GM21528 (cell line): ENCODE results near the gene HMCN2.

Source experiments
- ATAC-seq: cut with Tn5 transposase; IDR thresholded peaks from one replicate; pipeline ENCODE4 v1.9.1; 2021; ENCODE audit warnings: mild to moderate bottlenecking, moderate library complexity; ENCODE audit not compliant: unreplicated experiment, low FRiP score

The HMCN2 gene

DNA sequence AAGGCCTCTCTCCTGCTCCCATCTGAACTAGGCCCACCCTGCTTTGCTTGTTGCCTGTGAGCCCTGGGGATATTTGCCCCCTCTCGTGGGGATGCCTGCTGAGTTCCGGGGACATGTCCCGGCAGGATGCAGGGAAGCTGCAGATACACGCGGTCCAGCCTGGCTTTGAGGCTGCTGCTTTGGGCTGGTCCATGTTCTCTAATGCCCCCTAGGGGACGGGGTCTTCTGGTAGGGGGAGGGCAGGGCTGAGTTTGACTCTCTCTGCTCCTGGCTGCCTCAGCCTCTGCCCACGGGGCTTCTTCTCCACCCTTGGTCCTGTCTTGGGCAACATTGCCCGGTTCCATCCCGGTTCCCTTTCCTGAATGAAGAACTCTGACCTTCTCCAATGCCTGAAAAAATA lies 94.3 kb downstream of the HMCN2 start:
- no peak for ATAC-seq

GRCh38 chr9:130360672-130361071 lies 95.1 kb downstream of the HMCN2 start:
- ATAC-seq: no peak

GRCh38 chr9:130361873-130362362 lies 96.4 kb downstream of the HMCN2 start:
- ATAC-seq: no peak

- ATAC-seq: no peak
Measured at GRCh38 chr9:130362691-130363090, 97.1 kb downstream of the HMCN2 start.

DNA sequence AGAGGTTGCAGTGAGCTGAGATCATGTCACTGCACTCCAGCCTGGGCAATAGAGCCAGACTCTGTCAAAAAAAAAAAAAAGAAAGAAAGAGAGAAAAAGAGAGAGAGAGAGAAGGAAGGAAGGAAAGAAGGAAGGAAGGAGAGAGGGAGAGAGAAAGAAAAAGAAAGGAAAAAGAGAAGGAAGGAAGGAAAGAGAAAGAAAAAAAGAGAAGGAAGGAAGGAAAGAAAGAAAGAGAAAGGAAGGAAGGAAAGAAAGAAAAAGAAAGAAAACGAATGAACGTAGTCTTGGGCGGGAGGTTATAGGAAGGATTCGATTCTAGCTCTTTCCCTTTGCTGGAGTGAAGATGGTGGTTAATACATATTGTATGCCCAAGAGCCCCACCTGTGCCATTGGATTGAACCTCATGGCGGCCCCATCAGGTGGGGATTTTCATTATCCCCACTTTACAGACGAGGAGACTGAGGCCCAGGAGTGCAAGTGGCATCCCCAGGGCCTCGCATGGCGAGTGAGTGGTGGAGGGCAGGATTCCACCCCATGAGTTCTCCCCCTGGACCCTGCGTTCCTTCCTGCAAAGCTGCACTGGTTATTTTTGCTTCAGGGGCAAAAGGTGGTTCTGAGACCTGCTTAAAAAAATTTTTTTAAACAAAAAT lies 98.3 kb downstream of the HMCN2 start:
- ATAC-seq: no peak

GRCh38 chr9:130364619-130365322 lies 99.2 kb downstream of the HMCN2 start:
- no peak for ATAC-seq

- no peak for ATAC-seq
Measured at GRCh38 chr9:130365323-130365721, 99.8 kb downstream of the HMCN2 start.

GRCh38 chr9:130366072-130366471 lies 100.5 kb downstream of the HMCN2 start:
- no peak for ATAC-seq

DNA sequence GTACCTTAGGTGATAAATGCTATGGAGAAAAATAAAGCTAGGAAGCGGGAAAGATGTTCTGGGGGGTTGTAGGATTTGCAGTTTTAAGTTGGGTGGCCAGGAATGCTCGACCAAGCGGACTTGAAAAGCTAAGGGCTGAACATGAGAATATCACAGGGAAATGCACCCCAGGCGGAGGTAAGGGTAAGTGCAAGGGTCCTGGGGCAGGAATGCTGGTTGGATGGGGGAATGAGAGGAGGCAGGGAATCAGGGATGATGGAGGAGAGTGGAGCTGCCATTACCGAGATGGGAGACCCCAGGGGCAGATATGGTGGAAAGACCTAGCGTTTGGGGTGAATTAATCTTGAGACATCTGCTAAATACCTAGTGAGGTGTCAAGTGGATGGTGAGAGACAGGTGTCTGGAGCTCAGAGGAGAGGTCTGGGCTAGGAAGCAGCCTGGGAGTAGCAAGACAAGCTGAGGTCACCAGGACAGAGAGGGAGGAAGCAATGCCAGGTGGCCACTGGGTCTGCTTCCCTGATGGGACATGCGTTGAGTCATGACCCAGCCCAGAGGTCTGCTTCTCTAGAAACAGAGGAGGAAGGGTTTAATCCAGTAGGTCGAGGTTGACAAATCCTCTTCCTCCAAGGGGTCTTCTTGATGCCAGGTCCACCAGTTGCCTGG lies 101.5 kb downstream of the HMCN2 start:
- ATAC-seq: no peak

DNA sequence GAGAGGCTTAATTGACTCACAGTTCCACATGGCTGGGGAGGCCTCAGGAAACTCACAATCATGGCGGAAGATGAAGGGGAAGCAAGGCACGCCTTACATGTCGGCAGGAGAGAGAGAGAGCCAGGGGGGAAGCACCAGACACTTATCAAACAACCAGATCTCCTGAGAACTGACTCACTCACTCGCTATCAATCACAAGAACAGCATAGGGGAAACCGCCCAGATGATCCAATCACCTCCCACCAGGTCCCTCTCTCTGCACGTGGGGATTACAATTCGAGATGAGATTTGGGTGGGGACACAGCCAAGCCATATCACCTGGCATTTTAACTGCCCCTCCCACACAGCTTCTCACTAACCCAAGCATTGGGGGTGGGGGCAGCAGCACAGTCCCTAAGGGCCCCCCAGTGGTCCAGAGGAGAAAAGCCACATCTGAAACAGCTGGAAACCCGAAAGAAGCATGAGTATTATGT lies 103.1 kb downstream of the HMCN2 start:
- ATAC-seq: no peak

GRCh38 chr9:130370226-130370625 lies 104.7 kb downstream of the HMCN2 start:
- ATAC-seq: no peak

DNA sequence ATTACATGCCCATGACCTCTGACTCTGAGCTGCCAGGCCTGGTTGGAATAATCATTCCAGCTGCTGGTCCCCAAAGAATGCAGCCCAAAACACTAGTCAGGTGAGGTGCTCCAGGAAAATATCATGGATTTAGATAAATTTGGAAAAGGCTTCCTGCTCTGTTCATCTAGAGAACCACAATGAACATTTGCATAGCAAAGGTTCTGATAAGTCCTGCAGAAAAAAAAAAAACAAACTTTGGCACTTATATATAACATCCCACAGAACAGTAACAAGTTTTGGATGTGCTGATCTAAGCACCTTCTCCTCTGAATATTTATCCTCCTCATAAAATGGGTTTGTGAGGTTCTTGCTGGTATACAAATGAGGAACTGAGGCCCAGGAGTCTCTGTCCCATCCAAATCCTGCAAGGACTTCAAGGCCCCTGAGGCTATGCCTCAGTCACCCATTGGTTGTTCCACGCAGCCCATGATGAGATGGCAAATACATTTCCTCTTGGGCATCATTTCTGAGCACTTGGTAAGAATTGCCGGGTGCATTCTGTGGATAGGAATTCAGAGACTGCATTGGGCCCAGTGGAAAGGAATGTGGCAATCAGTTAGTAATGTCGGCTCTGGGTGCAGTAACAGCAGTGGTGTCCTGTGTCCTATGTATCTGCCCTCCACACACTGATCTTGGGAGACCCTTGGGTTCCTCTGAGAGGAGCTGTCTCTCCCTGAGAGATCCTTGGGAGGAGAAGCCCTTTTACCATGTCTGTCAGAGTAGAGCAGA lies 105.8 kb downstream of the HMCN2 start:
- no peak for ATAC-seq

- no peak for ATAC-seq
Measured at GRCh38 chr9:130372057-130372456, 106.5 kb downstream of the HMCN2 start.

DNA sequence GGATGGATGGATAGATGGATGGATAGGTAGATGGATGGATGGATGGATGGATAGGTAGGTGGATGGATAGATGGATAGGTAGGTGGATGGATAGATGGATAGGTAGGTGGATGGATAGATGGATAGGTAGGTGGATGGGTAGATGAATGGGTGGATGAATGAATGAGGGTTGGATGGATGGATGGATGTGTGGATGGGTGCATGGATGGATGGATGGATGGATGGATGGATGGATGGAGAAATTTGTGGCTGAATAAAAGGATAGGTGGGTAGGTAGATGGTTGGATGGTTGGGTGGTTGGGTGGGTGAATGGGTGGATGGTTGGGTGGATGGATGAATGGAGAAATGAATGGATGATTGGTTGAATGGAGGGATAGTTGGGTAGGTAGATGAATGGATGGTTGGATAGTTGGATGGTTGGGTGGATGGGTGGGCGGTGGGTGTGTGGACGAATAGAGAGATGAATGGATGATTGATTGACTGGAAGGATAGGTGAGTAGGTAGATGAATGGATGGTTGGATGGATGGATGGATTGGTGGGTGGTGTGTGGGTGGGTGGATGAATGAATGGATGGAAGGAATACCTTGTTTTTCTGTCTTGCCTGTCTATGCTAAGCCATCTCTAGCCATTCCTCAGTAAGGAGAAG lies 108.2 kb downstream of the HMCN2 start:
- ATAC-seq: no peak

DNA sequence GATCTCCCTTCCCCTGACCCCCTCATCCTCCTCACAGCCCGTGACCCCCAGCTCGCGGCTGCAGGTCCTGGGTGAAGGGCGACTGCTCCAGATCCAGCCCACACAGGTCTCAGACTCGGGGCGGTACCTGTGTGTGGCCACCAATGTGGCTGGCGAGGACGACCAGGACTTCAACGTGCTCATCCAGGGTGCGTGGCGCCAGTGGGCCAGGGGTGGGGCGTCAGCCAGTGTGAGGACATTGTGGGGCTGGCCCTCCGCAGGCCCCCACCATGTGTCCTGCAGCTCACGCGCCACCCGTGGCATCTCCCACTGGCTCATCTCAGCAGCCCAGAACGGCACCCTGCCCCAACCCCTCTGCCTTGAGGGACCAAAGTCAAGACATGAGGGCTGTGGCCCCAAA lies 112.1 kb downstream of the HMCN2 start:
- no peak for ATAC-seq

GRCh38 chr9:130378875-130379648 lies 113.5 kb downstream of the HMCN2 start:
- no peak for ATAC-seq

DNA sequence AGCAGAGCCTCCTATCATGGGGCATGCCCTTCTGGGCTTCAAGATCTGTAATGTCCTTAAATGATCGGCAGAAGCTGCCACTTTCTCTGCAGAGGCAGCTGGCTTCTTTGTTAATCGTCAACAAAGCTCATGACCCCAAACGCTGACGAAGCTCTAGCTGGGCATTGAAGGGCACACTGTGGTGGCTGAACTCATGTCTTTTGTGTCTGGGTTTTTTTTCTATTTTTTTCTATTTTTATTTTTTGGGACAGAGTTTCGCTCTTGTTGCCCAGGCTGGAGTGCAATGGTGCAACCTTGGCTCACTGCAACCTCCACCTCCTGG lies 114.0 kb downstream of the HMCN2 start:
- no peak for ATAC-seq

DNA sequence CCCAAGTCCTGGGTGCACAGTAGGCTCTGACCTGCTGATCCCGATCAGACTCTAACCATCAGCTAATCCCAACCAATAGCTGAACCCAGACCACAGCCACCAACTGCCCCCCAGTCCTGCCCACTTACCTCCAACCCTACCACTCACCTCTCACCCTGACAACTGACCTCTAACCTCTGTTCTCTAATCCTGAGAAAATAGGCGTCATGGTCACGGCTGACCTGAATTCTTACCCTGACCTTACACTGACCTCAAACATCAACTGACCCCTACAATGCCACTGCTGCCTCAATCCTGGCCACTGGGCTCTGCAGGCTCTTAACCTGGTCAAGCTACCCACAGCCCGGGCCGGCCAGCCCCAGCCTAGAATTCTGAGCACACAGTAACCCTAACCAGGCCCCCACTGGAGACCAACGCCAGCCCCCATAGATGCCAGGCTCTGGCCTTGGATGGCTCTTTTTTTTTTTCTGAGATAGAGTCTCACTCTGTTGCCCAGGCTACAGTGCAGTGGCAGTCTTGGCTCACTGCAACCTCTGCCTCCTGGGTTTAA lies 115.4 kb downstream of the HMCN2 start:
- no peak for ATAC-seq

GRCh38 chr9:130381660-130382059 lies 116.1 kb downstream of the HMCN2 start:
- ATAC-seq: no peak
